ENCODE results near the gene UCN2.

UCN2 gene

DNA sequence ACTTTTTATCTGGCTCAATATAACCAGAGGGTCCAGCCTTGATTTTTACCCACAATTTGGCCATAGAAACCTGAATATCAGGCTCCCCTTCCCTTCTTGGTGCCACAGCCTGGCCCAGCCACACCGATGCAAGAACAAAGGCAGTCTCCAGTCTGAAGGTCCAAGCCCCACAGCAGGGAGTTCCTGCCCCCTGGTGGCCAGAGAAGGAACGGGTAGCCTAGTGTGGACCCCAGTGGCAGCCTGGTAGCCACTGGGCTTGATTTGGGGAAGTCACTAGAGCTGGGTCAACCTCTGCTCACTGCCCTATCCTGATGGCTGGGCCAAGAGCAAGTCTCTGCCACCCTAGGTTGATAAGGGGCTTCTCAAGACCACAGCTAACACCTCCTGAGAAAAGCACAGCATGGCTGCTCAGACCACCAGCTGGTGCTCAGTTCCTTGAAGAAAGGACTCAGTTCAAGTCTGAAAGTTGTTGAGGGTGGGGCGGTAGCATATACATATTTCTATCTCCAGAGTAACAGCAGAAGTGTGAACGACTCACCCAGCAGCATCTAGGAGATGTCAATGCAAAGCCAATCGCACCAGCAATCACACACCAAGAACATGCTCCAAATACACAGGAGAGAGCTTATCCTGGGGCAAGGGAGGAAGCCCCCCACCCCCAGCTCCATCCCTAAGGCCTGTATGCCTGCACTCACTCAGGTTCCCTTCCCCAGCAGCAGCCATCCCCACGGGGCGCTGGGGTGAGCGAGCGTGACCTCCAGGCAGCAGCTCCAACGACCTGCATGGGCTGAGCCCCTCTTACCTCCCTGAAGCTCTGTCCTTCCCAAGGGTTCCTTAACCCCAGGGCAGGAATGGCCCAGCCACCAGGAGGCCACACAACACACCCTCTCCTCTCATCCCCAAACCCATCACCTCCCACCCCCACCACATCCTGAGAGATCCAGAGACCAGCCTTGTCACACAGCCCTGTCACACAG lies 14.6 kb downstream of the UCN2 start:
- H3K27me3 ChIP-seq, result no peaks in the 10 kb centered on the region
- H3K36me3 ChIP-seq, result peaks cover 68% of the 10 kb centered on the region
- TF ChIP-seq, protein P1, sequence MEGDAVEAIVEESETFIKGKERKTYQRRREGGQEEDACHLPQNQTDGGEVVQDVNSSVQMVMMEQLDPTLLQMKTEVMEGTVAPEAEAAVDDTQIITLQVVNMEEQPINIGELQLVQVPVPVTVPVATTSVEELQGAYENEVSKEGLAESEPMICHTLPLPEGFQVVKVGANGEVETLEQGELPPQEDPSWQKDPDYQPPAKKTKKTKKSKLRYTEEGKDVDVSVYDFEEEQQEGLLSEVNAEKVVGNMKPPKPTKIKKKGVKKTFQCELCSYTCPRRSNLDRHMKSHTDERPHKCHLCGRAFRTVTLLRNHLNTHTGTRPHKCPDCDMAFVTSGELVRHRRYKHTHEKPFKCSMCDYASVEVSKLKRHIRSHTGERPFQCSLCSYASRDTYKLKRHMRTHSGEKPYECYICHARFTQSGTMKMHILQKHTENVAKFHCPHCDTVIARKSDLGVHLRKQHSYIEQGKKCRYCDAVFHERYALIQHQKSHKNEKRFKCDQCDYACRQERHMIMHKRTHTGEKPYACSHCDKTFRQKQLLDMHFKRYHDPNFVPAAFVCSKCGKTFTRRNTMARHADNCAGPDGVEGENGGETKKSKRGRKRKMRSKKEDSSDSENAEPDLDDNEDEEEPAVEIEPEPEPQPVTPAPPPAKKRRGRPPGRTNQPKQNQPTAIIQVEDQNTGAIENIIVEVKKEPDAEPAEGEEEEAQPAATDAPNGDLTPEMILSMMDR (IDR thresholded peaks at IDR 0.05), result peak; percentile 92
- H3K4me3 ChIP-seq (ENCODE audit: low read depth in 1 of 2, low read length in 1 of 2), result no peak overlapping the region
- peak overlapping the region; percentile 67 for H3K27ac ChIP-seq
- H3K4me1 ChIP-seq (ENCODE audit: control insufficient read depth in 1 of 2, insufficient read depth in 1 of 2, low read depth in 1 of 2, low read length in 1 of 2), result peaks cover 53 to 54% of the 10 kb centered on the region in 2 experiments
- no peaks in the 10 kb centered on the region for H3K9me3 ChIP-seq

DNA sequence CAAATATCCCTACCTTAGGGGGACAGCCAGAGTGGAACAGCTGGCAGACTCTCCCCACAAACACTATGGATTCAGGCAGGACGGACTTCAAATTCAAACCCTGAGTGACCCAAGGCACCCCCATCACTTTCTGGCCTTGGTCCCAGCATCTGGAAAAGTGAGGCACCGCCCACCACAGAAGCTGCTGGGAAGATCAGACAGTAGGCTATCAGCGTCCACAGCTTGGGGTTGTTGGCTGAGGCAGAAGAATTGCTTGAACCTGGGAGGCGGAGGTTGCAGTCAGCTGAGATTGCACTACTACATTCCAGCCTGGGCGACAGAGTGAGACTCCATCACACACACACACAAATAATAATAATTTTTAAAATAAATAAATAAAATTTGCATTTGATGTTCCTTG lies 15.5 kb downstream of the UCN2 start:
- peaks cover 51% of the 10 kb centered on the region in 2 experiments for H3K4me1 ChIP-seq (ENCODE audit: control insufficient read depth in 1 of 2, insufficient read depth in 1 of 2, low read depth in 1 of 2, low read length in 1 of 2)
- peaks cover 77% of the 10 kb centered on the region for H3K36me3 ChIP-seq
- peak overlapping the region; percentile 67 for H3K27ac ChIP-seq

DNA sequence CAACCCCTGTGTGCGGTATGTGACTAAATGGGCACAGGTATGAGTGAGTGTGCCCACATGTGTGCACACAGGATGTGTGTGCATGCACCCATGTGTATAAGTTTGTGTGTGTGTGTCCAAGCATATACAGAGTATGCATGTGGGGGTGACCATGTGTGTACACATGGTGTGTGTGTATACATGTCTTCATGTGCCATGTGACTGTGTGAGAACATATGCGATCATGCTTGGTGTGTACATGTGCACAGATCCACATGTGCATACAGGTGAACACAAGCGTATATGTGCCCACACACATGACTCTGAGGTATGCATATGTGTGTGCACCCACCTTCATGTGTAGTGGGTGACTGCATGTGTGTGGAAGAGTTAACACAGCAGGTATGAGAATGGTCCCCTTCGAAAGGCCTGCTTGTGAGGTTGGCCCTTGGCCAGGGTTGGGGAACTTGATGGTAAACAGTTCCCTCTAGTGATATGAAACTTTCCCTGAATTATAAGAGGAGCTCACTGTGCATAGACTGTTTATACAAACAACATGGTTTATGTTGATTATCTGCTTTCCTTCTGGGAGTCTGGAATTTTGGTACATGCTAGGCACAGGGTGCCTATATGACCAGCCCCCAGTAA lies 17.3 kb downstream of the UCN2 start:
- no peak overlapping the region for H3K4me3 ChIP-seq (ENCODE audit: low read depth in 1 of 2, low read length in 1 of 2)
- TF ChIP-seq, protein P1 (IDR thresholded peaks at IDR 0.05), result no peak
- peaks cover 36% of the 10 kb centered on the region in 2 experiments for H3K4me1 ChIP-seq (ENCODE audit: control insufficient read depth in 1 of 2, insufficient read depth in 1 of 2, low read depth in 1 of 2, low read length in 1 of 2)
- H3K9me3 ChIP-seq, result no peaks in the 10 kb centered on the region
- H3K36me3 ChIP-seq, result peaks cover 86% of the 10 kb centered on the region
- no peaks in the 10 kb centered on the region for H3K27me3 ChIP-seq
- no peak overlapping the region for H3K27ac ChIP-seq

More for the DNA sequence above, 15.5 kb downstream of the UCN2 start:
- no peak overlapping the region for H3K4me3 ChIP-seq (ENCODE audit: low read depth in 1 of 2, low read length in 1 of 2)
- H3K9me3 ChIP-seq, result no peaks in the 10 kb centered on the region
- H3K27me3 ChIP-seq, result no peaks in the 10 kb centered on the region
- TF ChIP-seq, protein P1 (IDR thresholded peaks at IDR 0.05), result no peak

DNA sequence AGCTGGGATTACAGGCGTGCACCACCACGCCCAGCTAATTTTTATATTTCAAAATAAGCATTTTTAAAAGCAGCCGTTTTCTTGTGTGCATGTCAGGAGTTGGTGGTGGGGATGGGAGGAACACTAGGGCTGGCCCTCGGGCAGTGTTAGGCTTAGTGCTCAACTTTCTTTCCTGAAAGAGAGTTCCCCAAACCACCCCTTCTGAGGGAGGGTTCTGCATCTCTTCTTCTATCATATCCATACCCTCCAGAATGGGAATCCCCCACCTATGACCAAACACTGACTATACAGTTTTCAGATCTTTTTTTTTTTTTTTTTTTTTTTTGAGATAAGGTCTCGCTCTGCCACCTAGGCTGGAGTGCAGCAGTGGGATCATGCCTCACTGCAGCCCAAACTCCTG lies 19.4 kb downstream of the UCN2 start:
- Histone ChIP-seq H3K27ac (peak overlapping the region; percentile 63), H3K27me3 (no peaks in the 10 kb centered on the region), H3K36me3 (peaks cover 97% of the 10 kb centered on the region), H3K9me3 (no peaks in the 10 kb centered on the region), H3K4me1 (ENCODE audit: control insufficient read depth in 1 of 2, insufficient read depth in 1 of 2, low read depth in 1 of 2, low read length in 1 of 2) (peaks cover 15 to 17% of the 10 kb centered on the region in 2 experiments), H3K4me3 (ENCODE audit: low read depth in 1 of 2, low read length in 1 of 2) (no peak overlapping the region)
- TF ChIP-seq, protein P1 (IDR thresholded peaks at IDR 0.05), result no peak

DNA sequence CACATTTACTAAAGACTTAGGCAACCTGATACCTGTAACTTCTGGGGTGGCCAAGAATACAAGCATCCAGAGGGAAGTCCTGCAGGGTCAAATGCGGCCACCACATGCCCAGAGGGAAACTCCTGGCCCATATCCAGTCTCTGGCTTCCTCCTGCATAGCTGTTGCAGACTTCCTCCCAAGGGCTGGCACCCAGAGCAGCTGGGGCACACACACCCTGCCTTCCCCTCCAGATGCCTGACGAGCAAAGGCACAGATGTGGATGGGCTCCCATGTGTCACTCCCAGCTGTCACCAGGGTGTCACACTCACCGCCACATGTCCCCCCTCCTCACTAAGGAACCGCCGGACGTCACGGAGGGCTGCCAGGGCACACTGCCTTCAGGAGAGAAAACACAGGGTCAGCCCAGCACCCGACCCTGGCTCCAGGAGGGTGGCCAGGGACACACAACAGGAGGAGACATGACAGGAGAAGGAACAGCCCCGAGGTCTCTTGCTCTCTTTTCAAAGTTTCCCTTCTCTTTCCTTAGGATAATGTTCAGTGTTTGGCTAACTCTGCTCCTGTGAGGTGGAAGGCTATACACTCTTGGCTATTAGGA lies 20.2 kb downstream of the UCN2 start:
- Histone ChIP-seq H3K4me1 (ENCODE audit: control insufficient read depth in 1 of 2, insufficient read depth in 1 of 2, low read depth in 1 of 2, low read length in 1 of 2) (peaks cover 8 to 9% of the 10 kb centered on the region in 2 experiments), H3K27me3 (no peaks in the 10 kb centered on the region), H3K4me3 (ENCODE audit: low read depth in 1 of 2, low read length in 1 of 2) (no peak overlapping the region), H3K9me3 (no peaks in the 10 kb centered on the region), H3K27ac (peak overlapping the region; percentile 63), H3K36me3 (peaks cover 97% of the 10 kb centered on the region)
- TF ChIP-seq, protein P1 (IDR thresholded peaks at IDR 0.05), result no peak

Data from neutrophil (primary cell).